Measurements from ENCODE around the gene SH3GL3.

DNA sequence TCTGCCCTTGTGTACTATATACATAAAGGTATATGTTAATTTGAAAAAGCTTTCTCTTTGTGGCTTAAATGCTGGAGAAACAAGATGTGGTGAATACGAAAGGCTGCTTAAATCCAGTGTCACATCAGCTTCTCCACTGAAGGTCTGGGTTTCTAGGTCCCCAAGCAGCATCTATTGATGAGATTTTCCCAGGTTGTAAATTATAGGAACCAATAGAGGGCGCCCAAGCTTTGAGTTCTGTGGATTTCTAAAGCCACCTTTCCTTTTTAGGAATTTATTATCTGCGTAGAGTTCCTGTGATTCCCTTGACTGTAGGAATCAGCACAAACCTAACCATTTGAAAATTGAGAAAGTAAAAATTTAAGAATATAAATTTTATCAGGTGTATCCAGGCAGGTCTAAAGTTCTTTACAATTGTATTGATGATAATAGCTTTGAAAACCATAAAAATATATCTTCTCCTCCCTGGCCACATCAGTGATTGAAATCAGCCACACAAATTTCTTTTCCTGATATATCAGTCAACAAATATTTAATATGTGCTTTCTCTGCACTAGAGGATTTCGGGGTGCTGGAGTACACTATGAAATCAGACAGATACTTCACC is 118.5 kb downstream of the SH3GL3 start:
- TF ChIP-seq, protein P1, sequence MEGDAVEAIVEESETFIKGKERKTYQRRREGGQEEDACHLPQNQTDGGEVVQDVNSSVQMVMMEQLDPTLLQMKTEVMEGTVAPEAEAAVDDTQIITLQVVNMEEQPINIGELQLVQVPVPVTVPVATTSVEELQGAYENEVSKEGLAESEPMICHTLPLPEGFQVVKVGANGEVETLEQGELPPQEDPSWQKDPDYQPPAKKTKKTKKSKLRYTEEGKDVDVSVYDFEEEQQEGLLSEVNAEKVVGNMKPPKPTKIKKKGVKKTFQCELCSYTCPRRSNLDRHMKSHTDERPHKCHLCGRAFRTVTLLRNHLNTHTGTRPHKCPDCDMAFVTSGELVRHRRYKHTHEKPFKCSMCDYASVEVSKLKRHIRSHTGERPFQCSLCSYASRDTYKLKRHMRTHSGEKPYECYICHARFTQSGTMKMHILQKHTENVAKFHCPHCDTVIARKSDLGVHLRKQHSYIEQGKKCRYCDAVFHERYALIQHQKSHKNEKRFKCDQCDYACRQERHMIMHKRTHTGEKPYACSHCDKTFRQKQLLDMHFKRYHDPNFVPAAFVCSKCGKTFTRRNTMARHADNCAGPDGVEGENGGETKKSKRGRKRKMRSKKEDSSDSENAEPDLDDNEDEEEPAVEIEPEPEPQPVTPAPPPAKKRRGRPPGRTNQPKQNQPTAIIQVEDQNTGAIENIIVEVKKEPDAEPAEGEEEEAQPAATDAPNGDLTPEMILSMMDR (conservative IDR thresholded peaks at IDR 0.05; ENCODE audit: low read length): peak; percentile 75
- no peak for TF ChIP-seq EZH2phosphoT487 (IDR thresholded peaks at IDR 0.05; ENCODE audit: borderline replicate concordance)

Measured in Loucy (cell line).